Progenitor cell of endocrine pancreas (in vitro differentiated cells): ENCODE results near the gene RPRD1B. TPM values are rescaled to one million over a fixed set of nuclear protein-coding genes. Genes with fewer than 3 reads are reported as not detected.

Experiments used
- DNase-seq: peaks from one replicate; pipeline ENCODE4 v3.0.0; 2021; ENCODE audit warnings: low spot score; ENCODE audit not compliant: unreplicated experiment
- H3K27ac Mint-ChIP-seq: 2 replicates; pipeline ENCODE4 v1.8.0; 2021; ENCODE audit warnings: mild to moderate bottlenecking, moderate library complexity, mixed read lengths
- H3K27me3 Mint-ChIP-seq: 2 replicates; pipeline ENCODE4 v1.8.0; 2021; ENCODE audit warnings: mixed read lengths
- H3K36me3 Mint-ChIP-seq: 2 replicates; pipeline ENCODE4 v1.8.0; 2022; ENCODE audit warnings: mixed read lengths; ENCODE audit not compliant: insufficient read depth
- H3K4me1 Mint-ChIP-seq: 2 replicates; pipeline ENCODE4 v1.8.0; 2021; ENCODE audit warnings: low read depth, mixed read lengths
- H3K4me3 Mint-ChIP-seq: 2 replicates; pipeline ENCODE4 v1.8.0; 2021; ENCODE audit warnings: low read depth, mild to moderate bottlenecking, moderate library complexity, mixed read lengths
- H3K9me3 Mint-ChIP-seq: 2 replicates; pipeline ENCODE4 v1.8.0; 2021; ENCODE audit warnings: low read depth, mixed read lengths
- total RNA-seq: library from RNA; stranded (reverse); gene quantifications from 2 replicates; pipeline ENCODE4 v1.2.1, GENCODE V29; 2021
- TF ChIP-seq, protein P1 (sequence below): fragments of 200-600 bp; sonication (generic); IDR thresholded peaks from one replicate; pipeline ENCODE4 v1.5.0; 2021; ENCODE audit warnings: antibody characterized with exemption, mild to moderate bottlenecking; ENCODE audit not compliant: unreplicated experiment

Gene RPRD1B
- total RNA-seq, 1 donor from 2014 or later: 31.7 TPM

DNA sequence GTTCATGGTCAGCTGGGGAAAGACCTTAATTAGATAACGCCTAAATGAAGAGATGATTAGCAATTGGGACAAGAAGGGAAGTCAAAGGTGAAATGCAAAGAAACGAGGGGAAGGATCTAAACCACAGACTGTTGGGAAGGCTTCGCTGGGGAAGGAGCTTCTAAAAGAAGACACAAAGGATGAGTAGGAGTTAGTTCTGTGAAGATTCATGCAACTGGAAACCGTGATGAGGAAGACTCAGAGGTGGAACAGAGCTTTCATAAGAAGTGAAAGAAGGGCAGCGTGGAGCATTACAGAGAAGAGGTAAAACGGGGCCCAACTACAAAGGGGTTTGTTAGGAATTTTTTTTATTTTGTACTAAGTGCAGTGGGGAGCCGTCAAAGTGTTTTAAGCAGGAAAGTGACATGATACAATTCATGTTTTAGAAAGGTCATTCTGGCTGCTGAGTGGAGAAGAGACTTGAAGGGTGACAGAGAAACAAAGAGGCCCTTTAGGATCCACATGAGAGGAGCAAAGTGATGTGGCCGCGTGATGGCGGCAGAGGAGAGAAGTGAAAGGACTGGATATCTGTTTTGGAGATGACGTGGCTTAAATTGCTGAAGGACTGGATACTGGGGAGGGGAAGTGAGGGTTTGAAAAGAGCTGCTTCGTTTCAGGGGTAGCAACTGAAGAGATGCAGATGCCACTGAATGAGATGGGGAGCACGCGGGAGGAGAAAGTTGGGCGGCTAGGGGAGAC is 33.9 kb upstream of the RPRD1B start:
- no peak for DNase-seq
- TF ChIP-seq, protein P1, sequence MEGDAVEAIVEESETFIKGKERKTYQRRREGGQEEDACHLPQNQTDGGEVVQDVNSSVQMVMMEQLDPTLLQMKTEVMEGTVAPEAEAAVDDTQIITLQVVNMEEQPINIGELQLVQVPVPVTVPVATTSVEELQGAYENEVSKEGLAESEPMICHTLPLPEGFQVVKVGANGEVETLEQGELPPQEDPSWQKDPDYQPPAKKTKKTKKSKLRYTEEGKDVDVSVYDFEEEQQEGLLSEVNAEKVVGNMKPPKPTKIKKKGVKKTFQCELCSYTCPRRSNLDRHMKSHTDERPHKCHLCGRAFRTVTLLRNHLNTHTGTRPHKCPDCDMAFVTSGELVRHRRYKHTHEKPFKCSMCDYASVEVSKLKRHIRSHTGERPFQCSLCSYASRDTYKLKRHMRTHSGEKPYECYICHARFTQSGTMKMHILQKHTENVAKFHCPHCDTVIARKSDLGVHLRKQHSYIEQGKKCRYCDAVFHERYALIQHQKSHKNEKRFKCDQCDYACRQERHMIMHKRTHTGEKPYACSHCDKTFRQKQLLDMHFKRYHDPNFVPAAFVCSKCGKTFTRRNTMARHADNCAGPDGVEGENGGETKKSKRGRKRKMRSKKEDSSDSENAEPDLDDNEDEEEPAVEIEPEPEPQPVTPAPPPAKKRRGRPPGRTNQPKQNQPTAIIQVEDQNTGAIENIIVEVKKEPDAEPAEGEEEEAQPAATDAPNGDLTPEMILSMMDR: no peak
- H3K4me1 Mint-ChIP-seq: no peaks in the 10 kb centered on the region
- no peak overlapping the region for H3K4me3 Mint-ChIP-seq
- H3K9me3 Mint-ChIP-seq: no peaks in the 10 kb centered on the region
- H3K27ac Mint-ChIP-seq: no peak overlapping the region
- H3K27me3 Mint-ChIP-seq: no peaks in the 10 kb centered on the region
- H3K36me3 Mint-ChIP-seq: peaks cover 23% of the 10 kb centered on the region

DNA sequence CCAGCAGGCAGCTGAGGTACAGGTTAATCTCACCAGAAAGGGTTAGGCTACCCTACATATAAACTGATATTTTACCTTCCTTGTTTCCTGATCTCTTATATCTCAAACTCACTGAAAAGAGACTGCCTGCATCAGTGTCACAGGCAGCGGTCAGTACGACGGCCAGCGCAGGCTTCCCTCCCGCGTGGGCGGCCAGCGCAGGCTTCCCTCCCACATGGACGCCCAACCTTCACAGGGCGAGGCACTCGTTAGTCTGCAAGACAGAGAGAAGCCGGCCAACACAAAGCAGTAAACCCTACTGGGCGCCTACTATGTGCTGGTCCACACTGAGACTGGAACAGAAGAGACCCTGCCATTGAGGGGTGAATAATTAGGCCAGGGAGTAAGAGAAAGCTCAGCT is 33.3 kb upstream of the RPRD1B start:
- Mint-ChIP-seq H3K27ac (no peak overlapping the region), H3K4me3 (no peak overlapping the region), H3K36me3 (peaks cover 23% of the 10 kb centered on the region), H3K9me3 (no peaks in the 10 kb centered on the region), H3K27me3 (no peaks in the 10 kb centered on the region), H3K4me1 (no peaks in the 10 kb centered on the region)
- TF ChIP-seq, protein P1: no peak
- DNase-seq: no peak

DNA sequence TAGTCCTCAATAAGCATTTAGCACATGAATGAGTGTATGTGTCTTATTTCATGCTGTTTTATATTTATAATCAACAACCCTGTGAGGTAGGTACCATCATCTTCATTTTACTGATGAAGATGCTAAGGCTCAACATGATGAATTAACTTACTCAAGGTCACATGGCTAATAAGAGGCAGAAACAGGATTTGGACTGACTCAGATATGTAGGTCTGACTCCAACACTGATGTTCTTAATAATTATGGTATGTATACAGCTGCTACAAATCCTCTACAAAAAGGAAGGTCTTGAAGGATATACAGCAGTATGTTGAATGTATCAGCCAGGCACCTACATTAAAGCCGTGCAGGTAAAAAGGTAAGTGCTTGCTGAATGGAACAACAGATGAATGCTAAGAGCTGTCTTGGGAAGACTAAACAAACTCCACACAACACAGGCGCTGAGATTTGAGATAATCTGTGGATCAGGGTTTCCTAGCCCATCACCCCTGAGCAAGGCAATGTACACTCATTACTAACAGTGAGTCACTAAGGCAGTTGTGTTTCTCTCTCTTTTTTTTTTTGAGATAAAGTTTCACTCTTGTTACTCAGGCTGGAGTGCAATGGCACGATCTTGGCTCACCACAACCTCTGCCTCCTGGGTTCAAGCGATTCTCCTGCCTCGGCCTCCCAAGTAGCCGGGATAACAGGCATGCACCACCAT is 32.2 kb upstream of the RPRD1B start:
- Mint-ChIP-seq H3K4me1 (no peaks in the 10 kb centered on the region), H3K36me3 (peaks cover 22% of the 10 kb centered on the region), H3K27ac (no peak overlapping the region), H3K4me3 (no peak overlapping the region), H3K27me3 (no peaks in the 10 kb centered on the region), H3K9me3 (no peaks in the 10 kb centered on the region)
- DNase-seq: no peak
- TF ChIP-seq, protein P1: no peak

DNA sequence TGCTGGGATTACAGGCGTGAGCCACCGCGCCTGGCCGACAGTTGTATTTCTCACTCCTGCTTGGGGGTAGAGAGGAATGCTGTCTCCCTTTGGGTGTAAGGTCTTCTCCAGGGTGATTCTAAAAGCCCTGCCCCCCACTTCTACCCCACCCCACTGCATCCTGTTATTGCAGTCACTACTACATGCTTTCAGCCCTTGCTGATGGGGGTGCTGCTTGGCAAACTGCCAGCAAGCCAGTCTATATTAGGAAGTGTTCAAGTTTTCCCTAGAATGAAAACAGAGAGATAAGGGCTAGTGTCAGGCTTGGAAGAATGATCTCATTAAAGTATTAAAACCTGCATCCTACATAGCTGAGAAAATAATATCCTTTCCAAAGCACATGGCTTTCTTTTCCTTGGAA is 31.6 kb upstream of the RPRD1B start:
- Mint-ChIP-seq H3K27me3 (no peaks in the 10 kb centered on the region), H3K4me1 (no peaks in the 10 kb centered on the region), H3K36me3 (peaks cover 21% of the 10 kb centered on the region), H3K9me3 (no peaks in the 10 kb centered on the region), H3K27ac (no peak overlapping the region), H3K4me3 (no peak overlapping the region)
- DNase-seq: no peak
- TF ChIP-seq, protein P1: no peak

DNA sequence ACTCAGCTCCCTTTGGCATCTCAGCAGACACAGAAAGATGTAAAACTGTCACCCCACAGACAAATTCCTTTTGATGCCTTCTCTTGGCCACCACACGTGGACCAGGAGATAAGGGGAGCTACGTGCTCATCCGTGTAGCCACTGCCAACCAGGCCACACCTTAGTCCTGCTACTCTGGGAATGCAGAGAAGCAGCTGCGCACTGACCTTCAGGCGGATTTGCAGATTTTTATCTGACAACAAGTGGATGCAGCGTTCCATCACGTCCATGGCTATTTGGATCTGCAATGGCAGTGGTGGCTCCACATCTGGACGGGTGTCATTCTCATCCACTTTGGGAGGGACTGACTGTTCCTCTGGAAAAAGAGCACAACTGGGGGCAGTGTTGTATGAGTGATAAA is 31.1 kb upstream of the RPRD1B start:
- no peak for DNase-seq
- no peaks in the 10 kb centered on the region for H3K4me1 Mint-ChIP-seq
- no peak overlapping the region for H3K4me3 Mint-ChIP-seq
- peaks cover 18% of the 10 kb centered on the region for H3K36me3 Mint-ChIP-seq
- TF ChIP-seq, protein P1: no peak
- H3K9me3 Mint-ChIP-seq: no peaks in the 10 kb centered on the region
- no peaks in the 10 kb centered on the region for H3K27me3 Mint-ChIP-seq
- H3K27ac Mint-ChIP-seq: no peak overlapping the region
